Fibroblast of pulmonary artery (primary cell): Measurements from ENCODE around the gene SCO1.
A peak's percentile ranks its signal among the peaks of the same experiment; 100 is the strongest.

Experiments used
- DNase-seq: peaks from one replicate; pipeline ENCODE4 v3.0.0-alpha.2; 2010; ENCODE audit warnings: low read depth
- H3K4me3 ChIP-seq: replicated peaks from 2 replicates; pipeline ENCODE4 v1.5.1; 2011; ENCODE audit warnings: low read depth, mild to moderate bottlenecking, control low read depth, low read length, moderate library complexity
- CTCF ChIP-seq: IDR thresholded peaks from 2 replicates; pipeline ENCODE4 v1.5.1; 2011; ENCODE audit warnings: mild to moderate bottlenecking, control low read depth, low read length, inconsistent platforms; ENCODE audit errors: missing control alignments

The SCO1 gene

DNA sequence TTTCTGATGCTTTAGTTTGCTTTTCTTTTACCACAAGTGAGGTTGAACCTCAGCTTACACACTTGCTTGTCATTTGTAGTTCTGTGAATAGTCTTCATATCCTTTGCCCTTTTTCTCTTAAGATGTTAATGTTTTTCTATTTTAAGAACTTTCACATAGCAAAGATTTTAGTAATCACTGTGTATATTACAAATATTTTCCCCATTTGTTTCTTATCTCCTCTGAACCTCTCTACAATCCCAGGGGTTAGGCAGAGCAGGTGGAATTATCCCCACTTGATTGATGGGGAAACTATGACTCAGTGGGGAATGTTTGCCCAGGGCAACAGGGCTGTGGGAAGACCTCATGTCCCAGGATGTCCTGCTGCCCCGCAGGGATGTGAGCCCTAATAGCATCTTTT is 28.6 kb downstream of the SCO1 start:
- H3K4me3 ChIP-seq: no peak overlapping the region
- DNase-seq: peak; percentile 10
- TF ChIP-seq CTCF: no peak

DNA sequence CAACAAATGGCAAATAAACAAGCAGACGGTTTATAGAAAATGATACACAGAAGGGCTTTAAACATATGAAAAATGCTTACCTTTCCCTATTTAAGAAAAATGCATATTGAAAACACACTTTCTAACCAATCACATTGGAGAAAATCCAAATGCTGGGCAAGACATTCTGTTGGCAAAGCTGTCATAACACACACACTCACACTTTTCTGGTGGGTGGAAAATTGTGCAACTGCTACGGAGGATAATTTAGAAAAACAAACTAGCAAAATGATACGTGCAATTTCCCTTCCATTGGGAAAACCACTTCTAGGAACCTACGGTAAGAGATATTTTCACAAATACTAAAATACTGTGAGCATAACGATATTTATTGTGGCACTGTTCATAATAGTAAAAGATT is 30.4 kb downstream of the SCO1 start:
- no peak for TF ChIP-seq CTCF
- H3K4me3 ChIP-seq: no peak overlapping the region
- DNase-seq: no peak

GRCh38 chr17:10664571-10664970 is 32.8 kb downstream of the SCO1 start:
- no peak for TF ChIP-seq CTCF
- H3K4me3 ChIP-seq: no peak overlapping the region
- DNase-seq: no peak

- TF ChIP-seq CTCF: no peak
- H3K4me3 ChIP-seq: no peak overlapping the region
- no peak for DNase-seq
Observed at GRCh38 chr17:10663231-10663630, 34.1 kb downstream of the SCO1 start.

- no peak for TF ChIP-seq CTCF
- no peak overlapping the region for H3K4me3 ChIP-seq
- DNase-seq: no peak
Observed at GRCh38 chr17:10661437-10661836, 35.9 kb downstream of the SCO1 start.

DNA sequence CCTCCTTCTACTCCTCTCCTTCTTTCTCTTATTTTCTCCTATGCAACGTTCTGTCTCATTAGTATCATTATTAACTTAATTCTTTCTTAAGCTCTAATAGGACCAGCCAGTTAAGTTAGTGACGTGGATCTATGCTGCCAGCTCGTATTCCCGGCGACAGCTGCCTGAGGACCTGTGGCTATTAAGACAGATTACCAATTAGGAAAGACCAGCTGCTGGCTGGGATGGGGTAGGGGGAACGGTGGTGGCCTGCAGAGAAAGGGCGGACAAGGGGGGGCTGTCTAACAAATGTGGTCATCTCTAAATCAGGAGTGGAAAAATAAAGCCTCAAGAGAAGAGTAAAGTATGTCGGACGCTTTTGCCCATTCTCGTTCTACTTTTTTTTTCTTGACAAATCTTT is 39.5 kb downstream of the SCO1 start:
- no peak overlapping the region for H3K4me3 ChIP-seq
- no peak for TF ChIP-seq CTCF
- no peak for DNase-seq

DNA sequence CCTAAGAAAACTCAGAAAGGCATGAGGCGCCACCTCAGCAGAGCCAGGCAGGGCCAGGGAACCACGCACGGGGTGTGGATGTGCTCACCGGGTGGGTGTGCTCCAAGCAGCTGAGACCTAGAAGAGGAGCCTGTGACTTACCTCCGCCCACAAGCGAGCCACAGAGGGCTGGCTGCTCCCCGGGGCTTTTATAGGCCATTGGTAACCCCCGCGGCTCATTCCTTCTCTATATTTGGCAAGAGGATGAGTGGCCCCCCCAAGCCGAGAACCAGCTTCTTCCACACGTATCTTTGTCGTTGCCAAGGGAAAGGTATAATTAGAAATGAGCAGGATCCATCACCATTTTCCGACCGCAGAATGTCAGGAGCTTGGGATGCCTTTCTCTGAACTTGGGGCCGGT is 40.2 kb downstream of the SCO1 start, which contains the start of gene MYH3:
Gene MYH3, minus strand, starts transcription at position 162 of the 400 bp plus-strand sequence. CDS start 2,245 bp downstream, outside the sequence.
- TF ChIP-seq CTCF: no peak
- DNase-seq: no peak

More for the DNA sequence above, 40.2 kb downstream of the SCO1 start, which contains the start of gene MYH3:
- no peak within 1 kb of the TSS for H3K4me3 ChIP-seq
